Neural cell (in vitro differentiated cells): ENCODE results near the gene APMAP.

Experiments used
- POLR2AphosphoS5 ChIP-seq: IDR thresholded peaks from 2 replicates; pipeline ENCODE4 v1.6.1; 2012
- REST ChIP-seq: IDR thresholded peaks from 2 replicates; pipeline ENCODE4 v1.6.1; 2012; ENCODE audit warnings: borderline replicate concordance
- TAF1 ChIP-seq: IDR thresholded peaks from 2 replicates; pipeline ENCODE4 v1.6.1; 2012; ENCODE audit warnings: low read depth
- TF ChIP-seq, protein P1 (sequence below): fragments of 450-650 bp; IDR thresholded peaks from 2 replicates; pipeline ENCODE4 v1.5.1; 2014; ENCODE audit warnings: antibody characterized with exemption, mild to moderate bottlenecking, moderate library complexity; ENCODE audit not compliant: poor library complexity, severe bottlenecking

DNA sequence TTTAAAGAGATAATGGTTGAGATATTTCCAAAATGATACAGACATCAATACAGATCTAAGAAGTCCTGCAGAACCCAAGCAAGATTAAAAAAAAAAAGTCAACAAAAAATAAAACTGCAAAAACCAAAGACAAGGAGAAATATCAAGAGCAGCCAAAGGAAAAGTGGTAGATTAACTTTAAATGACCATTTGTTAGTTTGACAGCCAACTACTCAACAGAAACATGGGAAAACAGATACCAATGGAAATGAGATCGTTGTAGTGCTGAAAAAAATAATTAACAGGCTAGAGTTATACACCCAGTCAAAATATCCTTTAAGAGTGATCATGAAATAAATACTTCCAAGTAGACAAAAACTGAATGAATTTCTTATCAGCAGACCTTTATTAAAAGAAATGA lies 10.5 kb upstream of the APMAP start:
- TF ChIP-seq, protein P1, sequence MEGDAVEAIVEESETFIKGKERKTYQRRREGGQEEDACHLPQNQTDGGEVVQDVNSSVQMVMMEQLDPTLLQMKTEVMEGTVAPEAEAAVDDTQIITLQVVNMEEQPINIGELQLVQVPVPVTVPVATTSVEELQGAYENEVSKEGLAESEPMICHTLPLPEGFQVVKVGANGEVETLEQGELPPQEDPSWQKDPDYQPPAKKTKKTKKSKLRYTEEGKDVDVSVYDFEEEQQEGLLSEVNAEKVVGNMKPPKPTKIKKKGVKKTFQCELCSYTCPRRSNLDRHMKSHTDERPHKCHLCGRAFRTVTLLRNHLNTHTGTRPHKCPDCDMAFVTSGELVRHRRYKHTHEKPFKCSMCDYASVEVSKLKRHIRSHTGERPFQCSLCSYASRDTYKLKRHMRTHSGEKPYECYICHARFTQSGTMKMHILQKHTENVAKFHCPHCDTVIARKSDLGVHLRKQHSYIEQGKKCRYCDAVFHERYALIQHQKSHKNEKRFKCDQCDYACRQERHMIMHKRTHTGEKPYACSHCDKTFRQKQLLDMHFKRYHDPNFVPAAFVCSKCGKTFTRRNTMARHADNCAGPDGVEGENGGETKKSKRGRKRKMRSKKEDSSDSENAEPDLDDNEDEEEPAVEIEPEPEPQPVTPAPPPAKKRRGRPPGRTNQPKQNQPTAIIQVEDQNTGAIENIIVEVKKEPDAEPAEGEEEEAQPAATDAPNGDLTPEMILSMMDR, result no peak
- TF ChIP-seq POLR2AphosphoS5, result no peak
- TF ChIP-seq REST, result no peak
- TF ChIP-seq TAF1, result no peak
